Hepatocyte (in vitro differentiated cells): Measurements from ENCODE around the gene GAS2L3. TPM values are rescaled to one million over a fixed set of nuclear protein-coding genes. Genes with fewer than 3 reads are reported as not detected.

Experiments
- DNase-seq: peaks from one replicate; pipeline ENCODE4 v3.0.0-alpha.2; 2016; ENCODE audit warnings: low spot score
- H2AFZ ChIP-seq: fragments of 200-600 bp; sonication (generic); 2 replicates; pipeline ENCODE4 v1.6.0; 2016; ENCODE audit warnings: antibody characterized with exemption, mild to moderate bottlenecking
- H3K27ac ChIP-seq: fragments of 200-600 bp; sonication (generic); 2 replicates; pipeline ENCODE4 v1.5.1; 2016; ENCODE audit warnings: mild to moderate bottlenecking
- H3K27me3 ChIP-seq: fragments of 200-600 bp; sonication (generic); 2 replicates; pipeline ENCODE4 v1.6.1; 2016
- H3K36me3 ChIP-seq: fragments of 200-600 bp; sonication (generic); replicated peaks from 2 replicates; pipeline ENCODE4 v1.5.1; 2016; ENCODE audit warnings: low read depth; ENCODE audit not compliant: insufficient read depth
- H3K4me1 ChIP-seq: fragments of 200-600 bp; sonication (generic); 2 replicates; pipeline ENCODE4 v1.5.1; 2016; ENCODE audit warnings: mild to moderate bottlenecking, moderate library complexity; ENCODE audit not compliant: insufficient read depth
- H3K4me2 ChIP-seq: fragments of 200-600 bp; sonication (generic); 2 replicates; pipeline ENCODE4 v1.6.0; 2016
- H3K4me3 ChIP-seq: fragments of 200-600 bp; sonication (generic); 2 replicates; pipeline ENCODE4 v1.5.1; 2016; ENCODE audit warnings: mild to moderate bottlenecking
- H3K79me2 ChIP-seq: fragments of 200-600 bp; sonication (generic); 2 replicates; pipeline ENCODE4 v1.6.0; 2017; ENCODE audit warnings: mild to moderate bottlenecking
- H3K9me2 ChIP-seq: fragments of 200-600 bp; sonication (generic); replicated peaks from 2 replicates; pipeline ENCODE4 v1.6.0; 2017; ENCODE audit warnings: mild to moderate bottlenecking; ENCODE audit not compliant: insufficient read depth
- H3K9me3 ChIP-seq: fragments of 200-600 bp; sonication (generic); 2 replicates; pipeline ENCODE4 v1.5.1; 2016; ENCODE audit warnings: low read depth, mild to moderate bottlenecking
- H4K20me1 ChIP-seq: fragments of 200-600 bp; sonication (generic); 2 replicates; pipeline ENCODE4 v1.6.0; 2016; ENCODE audit warnings: mild to moderate bottlenecking; ENCODE audit not compliant: insufficient read depth, poor library complexity, severe bottlenecking
- CTCF ChIP-seq: fragments of 200-600 bp; sonication (generic); IDR thresholded peaks from 2 replicates; pipeline ENCODE4 v1.5.1; 2016; ENCODE audit warnings: antibody characterized with exemption, mild to moderate bottlenecking; ENCODE audit not compliant: poor library complexity
- EZH2 ChIP-seq: fragments of 200-600 bp; sonication (generic); IDR thresholded peaks from 2 replicates; pipeline ENCODE4 v1.6.1; 2016; ENCODE audit warnings: antibody characterized with exemption, mild to moderate bottlenecking, borderline replicate concordance
- EZH2phosphoT487 ChIP-seq: fragments of 200-600 bp; sonication (generic); IDR thresholded peaks from one replicate; pipeline ENCODE4 v1.6.1; 2018; ENCODE audit warnings: antibody characterized with exemption, mild to moderate bottlenecking, low read depth, moderate library complexity; ENCODE audit not compliant: unreplicated experiment, severe bottlenecking
- WGBS: methylation state at CpG from one replicate; pipeline ENCODE4 v1.1.6; 2016; ENCODE audit warnings: low lambda C conversion rate; ENCODE audit errors: missing lambda C conversion rate; 5-methylcytosine and 5-hydroxymethylcytosine counted together
- polyA plus RNA-seq: library from polyadenylated mRNA; unstranded; fragments of >200 nt; fragmentation: Nextera tagmentation; extraction: Ambion mirVana; gene quantifications from 2 replicates; pipeline ENCODE4 v1.2.1, GENCODE V29; 2016
- total RNA-seq: library from RNA; depleted of rRNA; stranded (reverse); fragments of >200 nt; gene quantifications from 2 replicates; pipeline ENCODE4 v1.2.3, GENCODE V29; 2014

GAS2L3 gene
- total and polyA plus RNA-seq, 2 experiments from 2014 or later = 1.8 to 14.9 TPM

- 96% methylated on average over 2 of the region's 2 CpGs for WGBS
- TF ChIP-seq EZH2phosphoT487 (no peak), EZH2 (no peak), CTCF (no peak)
- no peaks in the 10 kb centered on the region for H3K36me3 ChIP-seq
- H2AFZ ChIP-seq = no peak overlapping the region
- peaks cover 6% of the 10 kb centered on the region for H3K4me1 ChIP-seq
- H3K27me3 ChIP-seq = no peaks in the 10 kb centered on the region
- no peaks in the 10 kb centered on the region for H3K9me2 ChIP-seq
- H4K20me1 ChIP-seq = no peaks in the 10 kb centered on the region
- no peak overlapping the region for H3K4me3 ChIP-seq
- DNase-seq = no peak
- peak overlapping the region; percentile 75 for H3K27ac ChIP-seq
- no peaks in the 10 kb centered on the region for H3K9me3 ChIP-seq
- no peak overlapping the region for H3K4me2 ChIP-seq
- no peaks in the 10 kb centered on the region for H3K79me2 ChIP-seq
Measured at GRCh38 chr12:100529756-100530350, 43.6 kb upstream of the GAS2L3 start.

GRCh38 chr12:100533376-100533775 is 40.1 kb upstream of the GAS2L3 start:
- WGBS = 90% methylated on average over 3 of the region's 3 CpGs
- H4K20me1 ChIP-seq = no peaks in the 10 kb centered on the region
- H3K4me3 ChIP-seq = no peak overlapping the region
- H3K36me3 ChIP-seq = no peaks in the 10 kb centered on the region
- no peaks in the 10 kb centered on the region for H3K27me3 ChIP-seq
- no peak for DNase-seq
- H3K27ac ChIP-seq = no peak overlapping the region
- no peak overlapping the region for H2AFZ ChIP-seq
- H3K9me3 ChIP-seq = no peaks in the 10 kb centered on the region
- H3K4me1 ChIP-seq = peaks cover 6% of the 10 kb centered on the region
- no peak for TF ChIP-seq EZH2phosphoT487
- TF ChIP-seq EZH2 = no peak
- no peak for TF ChIP-seq CTCF
- H3K9me2 ChIP-seq = no peaks in the 10 kb centered on the region
- no peak overlapping the region for H3K4me2 ChIP-seq
- H3K79me2 ChIP-seq = no peaks in the 10 kb centered on the region

- H3K36me3 ChIP-seq = no peaks in the 10 kb centered on the region
- WGBS = 65% methylated on average over 6 of the region's 6 CpGs
- no peaks in the 10 kb centered on the region for H3K9me2 ChIP-seq
- TF ChIP-seq EZH2 (no peak), EZH2phosphoT487 (no peak), CTCF (no peak)
- no peak overlapping the region for H3K27ac ChIP-seq
- H3K4me1 ChIP-seq = no peaks in the 10 kb centered on the region
- H3K27me3 ChIP-seq = no peaks in the 10 kb centered on the region
- H3K9me3 ChIP-seq = no peaks in the 10 kb centered on the region
- H3K79me2 ChIP-seq = no peaks in the 10 kb centered on the region
- no peaks in the 10 kb centered on the region for H4K20me1 ChIP-seq
- no peak for DNase-seq
- H3K4me2 ChIP-seq = no peak overlapping the region
- no peak overlapping the region for H2AFZ ChIP-seq
- no peak overlapping the region for H3K4me3 ChIP-seq
Measured at GRCh38 chr12:100534625-100535227, 38.8 kb upstream of the GAS2L3 start.
